ENCODE results near the gene C14orf180.

The C14orf180 gene

DNA sequence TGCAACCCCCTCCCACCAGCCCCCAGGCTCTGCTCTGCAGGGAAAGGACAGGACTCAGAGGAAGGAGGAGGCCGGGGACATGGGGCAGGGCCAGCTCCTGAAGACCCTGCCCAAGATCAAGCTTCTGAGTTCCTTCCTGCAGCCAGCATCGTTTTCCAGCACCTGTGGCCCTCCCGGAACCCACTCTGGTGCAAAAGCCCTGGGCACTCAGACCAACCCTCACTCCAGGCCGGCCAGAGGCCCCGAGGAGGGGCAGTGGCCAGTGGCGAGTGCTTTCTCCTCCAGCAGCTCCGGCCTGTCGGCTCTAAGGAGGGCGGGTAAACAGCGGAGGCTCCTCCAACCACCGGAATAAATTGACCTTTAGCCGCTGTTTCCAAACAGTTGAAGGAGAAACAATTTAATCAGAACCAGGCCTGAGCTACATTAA lies 14.2 kb downstream of the C14orf180 start:
- no peak for DNase-seq (ENCODE audit: low read depth)

DNA sequence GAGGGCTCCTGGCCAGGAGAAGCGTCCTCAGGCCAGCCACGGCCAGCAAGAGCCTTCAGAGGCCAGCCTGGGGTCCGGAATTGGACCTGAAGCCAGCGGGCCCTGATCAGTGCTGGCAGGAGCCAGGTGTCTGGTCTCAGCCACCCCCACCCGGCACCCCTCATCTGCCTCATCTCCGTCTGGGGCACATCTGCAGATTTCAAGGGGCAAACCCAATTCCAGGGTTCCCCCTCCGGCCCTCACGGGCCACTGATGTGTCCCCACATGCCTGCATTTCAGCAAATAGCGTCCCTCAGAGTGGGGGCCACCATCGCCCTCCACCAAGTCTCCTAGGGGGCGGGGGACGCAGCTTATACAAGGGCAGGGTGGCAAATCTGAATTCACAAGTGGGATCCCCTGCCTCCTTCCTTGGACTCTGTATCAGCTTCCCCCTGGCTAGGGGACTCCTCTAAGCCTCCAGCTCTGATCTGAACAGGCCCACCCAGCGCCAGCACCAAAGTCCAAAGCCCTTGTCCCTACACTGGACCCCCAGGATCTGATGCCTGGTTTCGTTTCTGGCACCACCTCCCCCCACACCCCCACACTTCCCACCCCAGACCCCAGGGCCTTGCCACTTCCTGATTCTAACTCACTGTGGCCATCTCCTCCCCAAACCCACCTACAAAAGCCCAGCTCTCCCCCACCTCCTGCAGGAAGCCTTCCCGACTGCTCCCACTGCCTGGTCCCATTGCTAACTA lies 14.9 kb downstream of the C14orf180 start:
- DNase-seq (ENCODE audit: low read depth), result no peak

DNA sequence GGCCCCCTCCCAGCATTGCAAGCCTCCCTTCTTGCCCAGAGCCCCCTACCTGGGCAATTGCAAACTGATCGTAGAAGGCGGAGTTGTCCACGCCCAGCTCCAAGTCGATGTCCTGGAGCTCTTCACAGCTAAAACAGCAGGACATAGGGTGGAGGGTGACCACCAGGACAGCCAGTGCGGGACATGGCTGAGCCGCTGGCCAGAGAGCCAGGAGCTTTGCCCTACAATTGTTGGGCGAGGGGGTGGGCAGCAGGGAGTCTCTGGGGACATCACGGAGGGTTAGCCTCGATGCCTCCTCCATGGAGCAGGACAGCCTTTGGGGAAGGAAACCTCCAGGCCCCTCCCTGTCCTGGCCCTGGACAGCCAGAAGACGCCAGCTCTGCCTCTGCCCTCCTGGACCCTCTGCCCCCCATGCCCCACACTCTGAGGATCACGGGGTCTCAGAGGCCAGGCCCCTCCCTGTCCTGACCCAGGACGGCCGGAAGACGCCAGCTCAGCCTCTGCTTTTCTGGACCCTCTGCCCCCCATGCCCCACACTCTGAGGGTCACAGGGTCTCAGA lies 15.6 kb downstream of the C14orf180 start:
- DNase-seq (ENCODE audit: low read depth), result no peak

DNA sequence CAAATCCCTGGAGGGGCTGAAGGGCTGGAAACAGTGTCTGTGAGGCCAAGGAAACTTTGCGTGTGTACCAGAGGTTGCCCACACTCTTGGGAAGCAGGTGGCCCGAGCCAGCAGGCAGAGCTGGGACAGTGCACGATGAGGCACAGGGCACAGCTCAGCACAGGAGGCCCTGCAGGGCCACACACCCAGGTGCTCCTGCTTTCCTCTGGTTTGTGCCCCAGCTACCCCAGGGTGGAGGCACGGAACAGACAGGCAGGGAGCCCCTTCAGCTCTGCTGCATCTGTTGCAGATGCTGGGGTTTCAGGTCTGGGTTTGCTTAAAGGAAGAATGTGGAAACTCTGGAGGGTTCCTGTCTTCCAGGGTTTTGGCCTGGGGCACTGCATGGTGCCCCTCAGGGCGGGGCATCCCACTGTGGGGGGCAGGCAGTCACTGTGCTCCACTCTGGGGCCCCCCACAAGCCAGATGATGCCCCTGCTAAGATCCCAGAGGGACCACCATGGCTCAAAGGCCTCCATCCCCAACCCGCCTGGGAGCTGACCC lies 16.4 kb downstream of the C14orf180 start:
- DNase-seq (ENCODE audit: low read depth), result no peak

DNA sequence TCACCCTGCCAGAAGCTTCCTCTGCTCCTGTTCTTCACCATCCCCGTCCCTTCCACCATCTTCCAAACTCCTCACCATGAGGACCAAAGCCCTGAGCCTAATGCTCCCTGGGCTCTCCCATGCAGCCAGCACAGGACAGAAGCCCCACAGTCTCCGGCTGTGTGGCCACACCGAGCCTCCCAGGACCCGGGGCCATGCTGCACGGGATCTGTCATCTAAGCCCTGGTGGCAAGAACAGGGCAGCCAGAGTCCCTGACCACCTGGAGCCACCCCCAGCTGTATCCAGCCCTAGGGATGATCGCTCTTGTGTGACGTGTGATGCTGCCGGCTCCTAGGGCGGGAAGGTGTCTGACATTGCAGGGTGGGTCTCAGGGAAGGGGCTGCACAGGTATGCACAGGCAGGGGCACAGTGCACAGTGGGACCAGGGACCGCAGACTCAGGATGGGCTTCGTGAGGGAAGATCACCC lies 16.9 kb downstream of the C14orf180 start:
- DNase-seq (ENCODE audit: low read depth), result no peak

DNA sequence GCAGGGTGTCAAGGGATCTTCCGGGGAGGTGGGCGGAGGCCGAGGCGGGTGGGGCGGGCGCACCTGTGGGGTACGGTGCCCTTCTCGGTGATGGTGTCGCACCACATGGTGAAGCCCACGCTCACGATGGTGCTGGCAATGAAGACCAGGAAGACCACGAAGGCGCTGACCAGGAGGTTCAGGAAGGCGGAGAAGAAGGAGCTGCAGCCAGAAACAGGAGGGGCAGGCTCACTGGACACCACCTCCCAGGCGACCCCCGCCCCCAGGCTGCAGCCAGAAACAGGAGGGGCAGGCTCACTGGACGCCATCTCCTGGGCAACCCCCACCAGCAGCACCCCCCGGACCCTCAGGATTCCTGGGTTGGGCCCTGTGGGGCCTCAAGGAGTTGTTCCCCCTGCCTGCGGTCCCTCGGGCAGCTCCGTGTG lies 17.4 kb downstream of the C14orf180 start:
- DNase-seq (ENCODE audit: low read depth), result no peak

DNA sequence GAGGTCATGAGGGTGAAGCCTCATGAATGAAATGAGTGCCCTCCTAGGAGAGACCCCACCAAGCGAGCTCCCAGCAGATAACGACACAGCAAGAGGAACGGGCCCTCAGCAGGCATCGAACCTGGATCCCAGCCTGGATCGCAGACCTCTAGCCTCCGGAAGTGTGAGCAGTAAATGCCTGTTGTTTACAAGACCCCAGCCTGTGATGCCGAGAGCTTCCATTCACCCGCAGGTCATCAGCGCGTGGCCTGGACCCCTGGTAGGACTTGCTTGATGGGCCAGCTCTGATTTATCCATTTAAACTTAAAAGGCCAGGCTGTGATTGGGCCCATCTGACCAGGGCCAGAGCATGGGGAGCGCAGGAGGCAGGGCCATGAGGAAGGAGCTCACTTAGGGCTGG lies 18.0 kb downstream of the C14orf180 start:
- DNase-seq (ENCODE audit: low read depth), result no peak

DNA sequence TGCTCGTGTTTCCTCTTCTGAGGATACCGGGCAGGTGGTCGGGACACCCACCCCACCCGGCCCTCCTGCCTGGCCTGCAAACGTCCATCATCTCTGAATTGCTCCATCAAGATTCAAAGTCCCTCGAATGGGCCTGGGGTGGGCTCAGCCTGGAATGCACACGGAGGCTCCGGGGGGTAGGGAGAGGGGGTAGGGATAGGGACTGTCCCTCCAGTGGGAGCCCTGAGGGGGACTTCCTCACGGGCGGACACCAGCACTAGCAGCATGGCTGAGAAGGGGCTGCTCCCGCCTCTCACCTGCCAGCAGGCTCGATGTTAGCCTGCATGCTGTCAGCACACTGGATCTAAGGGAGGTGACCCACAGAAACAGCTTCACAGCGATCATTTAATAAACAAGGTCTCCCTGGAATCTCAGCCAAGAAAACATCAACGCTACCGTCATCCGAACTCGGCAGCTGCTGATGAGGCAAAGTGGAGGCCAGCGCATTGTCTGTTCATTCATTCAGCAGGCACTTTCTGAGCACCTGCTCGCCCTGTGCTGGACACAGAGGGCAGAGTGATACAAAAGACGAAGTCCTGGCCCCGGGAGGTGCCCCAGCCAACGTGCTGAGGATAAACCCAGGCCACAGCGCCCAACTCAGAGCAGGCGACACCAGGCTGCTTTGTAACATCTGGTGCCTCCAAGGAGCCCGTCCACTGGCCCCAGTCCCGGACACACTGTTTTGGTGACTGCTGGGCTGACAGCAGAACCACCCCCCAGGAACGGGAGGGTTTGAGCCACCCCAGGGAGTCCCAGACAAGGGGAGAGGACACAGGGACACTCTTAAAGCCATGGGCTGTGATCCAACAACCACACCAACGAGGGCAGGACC lies 18.7 kb downstream of the C14orf180 start:
- no peak for DNase-seq (ENCODE audit: low read depth)

DNA sequence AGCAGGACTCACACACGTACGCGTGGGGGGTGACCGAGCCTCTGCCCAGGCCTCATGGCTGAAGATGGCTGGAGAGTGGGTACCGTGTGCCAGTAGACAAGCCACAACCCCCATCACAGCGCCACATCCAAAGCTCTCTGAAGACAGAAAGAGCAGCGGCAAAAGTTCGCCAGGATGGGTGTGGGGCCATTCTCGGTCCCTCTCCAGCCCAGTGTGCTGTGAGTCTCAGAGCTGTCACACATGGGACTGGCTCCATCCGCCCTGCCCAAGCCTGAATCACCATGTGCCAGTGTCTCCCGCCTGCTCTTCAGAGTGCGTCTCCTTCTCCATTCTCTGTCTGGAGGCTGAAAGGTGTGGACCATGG lies 19.3 kb downstream of the C14orf180 start:
- no peak for DNase-seq (ENCODE audit: low read depth)

DNA sequence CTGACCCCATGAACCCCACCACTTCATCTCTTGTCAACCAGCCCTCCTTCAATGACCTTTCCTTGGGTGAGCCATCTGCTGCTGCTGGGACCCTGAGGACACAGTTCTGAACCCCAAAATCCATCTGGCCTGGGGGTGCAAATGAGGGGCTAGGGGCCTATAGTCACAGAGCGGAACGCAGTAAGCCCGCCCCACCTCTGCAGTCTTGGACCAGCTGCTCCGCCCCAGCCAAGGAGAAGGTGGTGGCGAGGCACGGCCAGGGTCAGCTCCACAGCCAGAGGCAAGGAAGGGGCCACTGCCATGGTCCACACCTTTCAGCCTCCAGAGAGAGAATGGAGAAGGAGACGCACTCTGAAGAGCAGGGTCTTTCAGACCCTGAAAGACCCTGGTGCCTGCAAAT lies 19.9 kb downstream of the C14orf180 start:
- DNase-seq (ENCODE audit: low read depth), result no peak

DNA sequence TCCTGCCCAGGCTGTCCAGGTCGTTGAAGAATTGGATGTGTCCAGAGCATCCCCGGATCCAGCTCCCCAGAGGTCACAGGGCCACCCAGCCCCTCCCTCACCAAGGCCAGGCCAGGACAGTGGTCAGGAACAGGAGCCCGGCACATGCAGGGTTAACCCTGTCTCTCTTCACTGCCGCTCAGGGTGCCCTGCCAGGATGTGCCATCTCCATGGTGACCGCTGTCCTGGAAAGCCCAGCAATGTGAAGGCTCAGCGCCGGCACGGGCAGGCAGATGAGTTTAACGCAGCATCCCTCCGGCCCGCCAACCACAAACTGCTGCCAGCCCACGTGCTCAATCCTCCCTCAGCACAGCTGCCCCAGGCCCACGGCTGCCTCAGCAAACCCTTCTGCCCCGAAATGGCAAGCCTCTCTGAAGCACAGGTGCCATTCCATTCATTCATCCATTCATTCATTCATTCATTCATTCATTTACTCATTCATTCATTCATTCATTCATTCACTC lies 20.6 kb downstream of the C14orf180 start:
- DNase-seq (ENCODE audit: low read depth), result no peak

DNA sequence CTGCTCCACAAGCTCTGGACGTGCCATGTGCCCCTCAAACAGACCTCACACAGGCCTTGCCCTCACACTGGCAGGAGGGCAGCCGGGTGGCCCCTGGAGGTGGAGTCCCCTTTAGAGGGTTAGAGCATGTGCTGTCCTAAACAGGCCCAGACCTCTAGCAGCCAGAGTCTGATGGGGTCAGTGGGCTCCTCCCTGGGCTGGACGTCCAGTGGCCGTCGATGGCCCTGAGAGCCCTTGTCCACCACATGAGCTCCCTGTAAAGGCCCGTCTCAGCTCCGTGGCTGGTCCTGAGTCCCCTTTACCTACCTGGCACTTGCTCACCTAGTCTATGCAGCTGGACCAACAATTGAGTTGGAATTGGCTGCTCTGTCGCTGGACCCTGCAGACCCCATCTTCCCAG lies 21.2 kb downstream of the C14orf180 start:
- DNase-seq (ENCODE audit: low read depth), result no peak

DNA sequence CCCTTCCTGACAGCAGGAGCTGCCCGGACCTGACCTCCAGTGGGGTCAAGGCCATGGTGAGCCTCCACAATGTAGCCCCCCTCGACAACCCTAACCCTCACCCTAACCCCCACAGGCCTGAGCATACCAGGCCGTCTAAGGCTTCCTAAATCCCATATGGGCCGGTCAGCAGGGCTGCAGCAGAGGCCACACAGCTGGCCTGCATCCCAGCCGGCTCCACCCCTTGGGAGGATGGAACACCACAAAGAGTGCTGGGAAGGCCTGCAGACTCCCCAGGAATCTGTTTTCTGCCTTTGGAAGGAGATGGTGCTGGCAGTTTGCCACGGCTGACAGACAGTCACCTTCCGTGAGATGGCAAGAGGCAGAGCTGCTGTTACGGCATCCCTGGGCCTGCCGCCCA lies 22.2 kb downstream of the C14orf180 start:
- DNase-seq (ENCODE audit: low read depth), result no peak

DNA sequence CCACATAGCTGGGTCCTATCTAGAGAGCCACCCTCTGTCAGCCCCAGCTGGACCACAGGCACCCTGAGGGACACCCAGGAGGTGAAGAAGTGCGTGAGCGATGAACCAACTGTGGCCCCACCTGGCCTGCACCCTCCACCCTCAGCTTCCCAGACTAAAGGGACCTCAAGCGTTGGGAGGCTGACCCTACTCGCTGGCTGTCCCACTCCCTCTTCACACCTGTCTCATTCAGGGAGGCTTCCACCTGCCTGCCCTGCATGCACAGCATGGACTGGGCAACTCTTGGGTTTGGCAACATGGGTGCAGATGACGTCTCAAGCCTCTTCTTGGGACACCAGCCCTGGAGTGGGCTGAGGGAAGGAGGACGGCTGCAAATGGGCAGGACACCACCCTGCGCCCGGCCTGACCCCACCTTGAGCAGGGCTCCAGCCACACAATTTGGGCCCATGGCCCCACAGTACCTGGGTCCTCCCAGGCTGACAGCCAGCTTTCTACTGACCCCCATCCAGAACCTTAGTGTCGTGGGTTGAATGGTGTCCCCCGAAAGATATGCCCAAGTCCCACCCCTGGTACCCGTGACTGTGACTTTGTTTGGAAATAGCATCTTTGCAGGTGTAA lies 22.9 kb downstream of the C14orf180 start:
- no peak for DNase-seq (ENCODE audit: low read depth)

DNA sequence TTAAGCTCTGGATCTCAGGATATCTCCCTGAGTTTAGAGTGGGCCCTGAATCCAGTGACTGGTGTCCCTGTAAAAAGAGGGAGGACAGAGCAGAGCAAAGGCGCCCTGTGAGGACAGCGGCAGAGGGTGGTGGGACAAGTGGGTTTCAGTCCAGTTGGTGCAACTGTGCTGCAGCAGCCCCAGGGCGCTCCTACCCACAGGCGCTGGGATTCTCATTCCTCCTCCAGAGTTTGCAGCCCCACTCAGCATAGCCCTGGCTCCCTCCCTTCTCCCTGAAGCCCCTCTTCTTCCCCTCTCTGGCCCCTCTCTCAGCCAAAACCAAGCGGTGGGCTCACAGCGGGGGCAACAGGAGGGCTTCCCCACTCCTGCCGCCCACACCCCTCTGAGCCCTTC lies 23.4 kb downstream of the C14orf180 start:
- no peak for DNase-seq (ENCODE audit: low read depth)

DNA sequence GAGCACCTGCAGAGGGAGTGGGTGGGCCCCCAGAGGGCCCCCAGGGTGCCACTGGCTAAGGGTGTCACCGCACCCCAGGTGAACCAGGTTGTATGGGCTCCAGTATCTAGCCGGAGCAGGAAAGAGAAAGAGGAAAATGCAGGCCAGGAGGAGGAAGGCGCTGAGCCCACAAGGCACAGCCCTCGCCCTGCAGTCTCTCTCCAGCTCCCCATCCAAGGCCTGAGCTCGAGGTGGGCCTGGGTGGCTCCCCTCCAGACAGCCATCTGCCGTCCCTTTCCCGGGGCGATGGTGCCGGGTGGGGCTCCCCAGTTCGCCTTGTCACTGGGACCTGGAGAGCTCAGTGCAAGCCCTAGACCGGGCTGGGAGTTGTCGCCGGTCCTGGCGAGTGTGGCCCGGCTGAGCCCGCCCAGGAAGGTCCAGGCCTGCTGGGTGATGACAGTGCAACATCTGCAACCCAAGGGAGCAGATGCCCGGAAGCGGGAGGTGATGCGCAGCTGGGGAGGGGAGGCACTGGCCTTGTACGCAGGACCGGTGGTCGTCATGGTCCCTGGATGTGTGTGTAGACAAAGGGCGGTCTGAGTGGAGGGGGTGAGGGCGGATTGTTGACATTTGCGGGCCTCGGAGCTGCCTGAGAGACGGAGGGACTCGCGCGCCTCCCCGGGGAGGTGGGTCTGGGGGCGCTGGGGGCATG lies 24.3 kb downstream of the C14orf180 start:
- DNase-seq (ENCODE audit: low read depth), result no peak

DNA sequence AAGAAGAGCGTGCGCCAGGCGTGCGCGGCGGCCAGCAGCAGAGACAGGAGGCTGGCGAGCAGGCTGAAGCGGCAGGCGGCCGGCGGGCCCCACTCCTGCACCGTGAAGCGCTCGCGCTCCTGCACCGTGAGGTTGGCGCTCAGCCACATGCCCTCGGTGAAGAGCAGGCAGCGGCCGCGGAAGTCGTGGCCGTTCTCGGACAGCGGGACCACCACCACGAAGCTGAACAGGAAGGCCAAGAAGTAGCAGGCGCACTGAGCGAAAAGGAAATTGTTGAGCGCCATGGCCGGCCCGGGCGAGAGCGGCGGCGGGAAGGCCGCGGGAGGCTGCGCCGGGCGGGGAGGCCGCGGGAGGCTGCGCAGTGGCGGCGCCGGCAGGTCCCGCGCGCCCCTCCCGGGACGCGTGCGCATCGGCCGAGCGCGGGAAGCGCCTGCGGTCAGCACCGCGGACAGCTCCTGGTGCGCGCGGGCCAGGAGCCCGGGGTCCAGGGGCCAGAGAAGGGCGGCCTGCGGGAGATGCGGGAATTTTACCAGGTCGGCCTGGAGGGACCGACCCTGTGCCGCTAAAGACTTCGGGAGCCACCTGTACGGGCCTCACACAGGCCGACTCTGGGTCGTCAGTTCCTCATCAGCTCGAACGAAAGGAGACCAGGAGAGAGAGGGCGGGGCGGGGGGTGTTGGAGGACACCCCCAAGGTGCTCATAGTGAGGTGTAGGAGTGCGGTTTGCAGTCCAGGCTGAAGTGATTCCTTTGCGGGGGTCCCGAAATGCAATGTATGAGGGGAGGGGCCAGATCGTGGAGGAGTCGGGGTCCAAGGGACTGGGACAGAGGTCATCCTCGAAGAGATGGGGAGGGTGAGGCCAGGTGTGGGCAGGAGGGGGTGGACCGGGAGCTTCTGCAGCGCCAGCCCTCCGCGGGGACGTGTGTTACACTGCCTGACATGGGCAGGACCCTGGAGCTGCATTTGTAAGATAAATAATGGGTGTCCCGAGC lies 25.2 kb downstream of the C14orf180 start, which contains the start of gene TMEM179:
Gene TMEM179, minus strand, starts transcription at position 315 of the 992 bp plus-strand sequence. Its CDS starts 31 bp downstream, at position 284.
- no peak for DNase-seq (ENCODE audit: low read depth)

DNA sequence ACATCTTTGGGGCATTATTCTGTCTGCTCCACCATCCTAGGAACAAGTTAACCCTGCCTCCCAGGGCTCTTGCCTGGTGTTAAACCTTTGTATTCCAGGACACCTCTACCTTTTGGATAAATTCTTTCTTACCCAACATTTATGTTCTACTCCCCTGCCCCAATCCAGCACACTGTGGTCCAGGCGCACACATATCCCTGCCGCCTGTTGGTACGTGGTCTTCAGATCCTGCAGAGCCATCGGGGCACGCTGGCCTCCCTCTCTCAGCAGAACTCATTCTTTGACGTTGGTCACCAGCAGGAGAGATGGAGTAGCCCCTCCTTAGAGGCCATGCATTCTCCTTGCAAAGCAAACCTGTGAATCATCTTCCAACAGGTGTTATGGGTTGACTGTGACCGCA lies 30.1 kb downstream of the C14orf180 start:
- DNase-seq (ENCODE audit: low read depth), result no peak

DNA sequence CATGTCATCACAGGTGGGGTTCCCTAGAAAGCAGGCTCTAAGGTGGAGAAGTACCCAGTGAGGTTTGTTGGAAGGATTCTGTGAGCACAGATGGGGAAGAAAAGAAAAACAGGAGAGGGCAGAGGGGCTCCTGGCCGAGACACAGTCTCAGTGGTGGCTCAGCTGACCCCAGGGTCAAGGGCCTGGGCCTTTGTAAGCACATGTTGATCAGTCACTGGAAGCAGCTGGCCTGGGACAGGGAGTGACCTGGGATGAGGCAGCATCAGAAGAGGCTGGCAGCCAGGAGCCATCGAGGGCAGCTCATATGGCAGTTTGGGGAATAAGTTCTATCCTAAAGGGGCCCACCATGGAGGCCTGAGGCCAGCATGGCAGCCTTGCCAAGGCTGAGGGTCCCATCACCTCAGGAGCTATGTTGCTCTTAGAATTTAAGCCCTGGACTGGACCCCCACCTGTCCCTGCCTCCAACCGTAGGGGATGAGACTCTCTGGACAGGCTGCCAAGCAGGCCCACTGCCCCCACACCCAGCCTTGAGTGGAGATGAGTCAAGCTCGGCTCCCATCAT lies 31.3 kb downstream of the C14orf180 start:
- no peak for DNase-seq (ENCODE audit: low read depth)

DNA sequence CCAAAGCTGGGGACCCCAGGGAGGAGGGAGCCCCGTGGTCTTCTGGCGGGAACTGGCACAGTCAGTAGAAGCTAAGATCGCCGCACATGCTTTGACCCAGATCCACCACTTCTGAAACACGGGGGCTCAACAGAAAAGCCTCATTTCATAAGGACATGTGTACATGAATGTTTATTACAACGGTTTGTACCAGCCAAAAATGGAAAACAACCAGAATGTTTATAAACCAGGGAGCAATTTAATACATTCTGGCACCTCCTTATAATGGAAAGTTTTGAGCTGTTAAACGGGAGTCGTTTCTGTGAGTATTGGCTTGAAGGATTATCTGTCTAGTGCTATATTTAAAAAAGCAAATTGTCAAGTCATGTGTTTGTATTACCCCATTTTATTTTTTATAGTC lies 32.3 kb downstream of the C14orf180 start:
- no peak for DNase-seq (ENCODE audit: low read depth)

All from T follicular helper cell (primary cell).